OCI-LY7 (cell line): ENCODE data around the gene AKAP8L. TPM values are rescaled to one million over a fixed set of nuclear protein-coding genes. Genes with fewer than 3 reads are reported as not detected.

ENCODE experiments used
- BruUV-seq: library from RNA; stranded (reverse); fragments of 400-500 nt; replicated peaks from 2 replicates; lab custom pipeline; 2021; lab: Mats Ljungman, UMichigan
- CTCF ChIA-PET: fragments of 300-600 bp; sonication (Branson Sonifier 250); formaldehyde crosslinking; loops from one replicate; lab custom pipeline; 2022; ENCODE audit warnings: antibody characterized with exemption; ENCODE audit not compliant: unreplicated experiment; lab: Charles Lee
- POLR2A ChIA-PET: fragments of 300-600 bp; sonication (Branson Sonifier 250); formaldehyde crosslinking; loops from one replicate; lab custom pipeline; 2022; ENCODE audit warnings: antibody characterized with exemption; lab: Charles Lee
- DNase-seq: peaks from one replicate; pipeline ENCODE4 v3.0.0-alpha.2; 2015; ENCODE audit warnings: low spot score
- H2AFZ ChIP-seq: fragments of 200-600 bp; sonication (generic), shearing (Covaris generic); 2 replicates; pipeline ENCODE4 v1.6.1; 2014; ENCODE audit warnings: mild to moderate bottlenecking, antibody characterized with exemption, low read length, moderate library complexity
- H3K27ac ChIP-seq: fragments of 200-600 bp; sonication (generic); 2 replicates; pipeline ENCODE4 v1.5.1; 2014; ENCODE audit warnings: mixed run types, low read depth, mild to moderate bottlenecking, moderate library complexity, low read length, inconsistent platforms; ENCODE audit not compliant: poor library complexity, severe bottlenecking
- H3K36me3 ChIP-seq: fragments of 200-600 bp; sonication (generic); 2 replicates; pipeline ENCODE4 v1.6.1; 2014; ENCODE audit warnings: mild to moderate bottlenecking, antibody characterized with exemption, low read length, moderate library complexity, mixed read lengths; ENCODE audit not compliant: insufficient read depth
- H3K4me1 ChIP-seq: fragments of 200-600 bp; sonication (generic); 2 replicates; pipeline ENCODE4 v1.5.1; 2014; ENCODE audit warnings: mild to moderate bottlenecking, low read length; ENCODE audit not compliant: insufficient read depth, poor library complexity, severe bottlenecking
- H3K4me2 ChIP-seq: fragments of 200-600 bp; sonication (generic); 2 replicates; pipeline ENCODE4 v1.6.1; 2014; ENCODE audit warnings: mild to moderate bottlenecking, low read length
- H3K4me3 ChIP-seq: fragments of 200-600 bp; sonication (generic); 2 replicates; pipeline ENCODE4 v1.5.1; 2014; ENCODE audit warnings: mild to moderate bottlenecking, low read depth, low read length; ENCODE audit not compliant: poor library complexity, severe bottlenecking
- H3K79me2 ChIP-seq: fragments of 200-600 bp; sonication (generic); 2 replicates; pipeline ENCODE4 v1.6.1; 2016; ENCODE audit warnings: low read depth, mild to moderate bottlenecking, low read length, moderate library complexity, mixed read lengths; ENCODE audit not compliant: insufficient read depth
- H3K9me2 ChIP-seq: fragments of 200-600 bp; sonication (generic); 2 replicates; pipeline ENCODE4 v1.6.1; 2016; ENCODE audit warnings: mild to moderate bottlenecking, low read length, mixed read lengths; ENCODE audit not compliant: insufficient read depth
- H3K9me3 ChIP-seq: fragments of 200-600 bp; sonication (generic); 2 replicates; pipeline ENCODE4 v1.6.1; 2014; ENCODE audit warnings: mild to moderate bottlenecking, mixed run types, low read length, mixed read lengths
- H4K20me1 ChIP-seq: fragments of 200-600 bp; sonication (generic); 2 replicates; pipeline ENCODE4 v1.6.1; 2014; ENCODE audit warnings: mild to moderate bottlenecking, antibody characterized with exemption, low read length, moderate library complexity, mixed read lengths; ENCODE audit not compliant: insufficient read depth
- EZH2phosphoT487 ChIP-seq: fragments of 200-600 bp; sonication (generic); IDR thresholded peaks from 2 replicates; pipeline ENCODE4 v1.6.1; 2018; ENCODE audit warnings: low read depth, borderline replicate concordance, mild to moderate bottlenecking, mixed run types, antibody characterized with exemption, low read length, moderate library complexity, mixed read lengths
- intact Hi-C: fragments of 100-400 bp; cut with micrococcal nuclease; formaldehyde crosslinking; loops from one replicate; pipeline ENCODE4 v1.10.0; 2022; ENCODE audit not compliant: unreplicated experiment
- total RNA-seq, 2 experiments: library from RNA; depleted of rRNA in 1 of 2; stranded (reverse); fragments of >200 nt in 1 of 2; shearing (Covaris generic) in 1 of 2; gene quantifications; 2 replicates each; pipeline ENCODE4 v1.2.3, GENCODE V29; 2014 to 2022
- TF ChIP-seq, protein P1 (sequence below): fragments of 200-600 bp; sonication (generic); conservative IDR thresholded peaks from 2 replicates; pipeline ENCODE4 v1.5.1; 2014; ENCODE audit warnings: mild to moderate bottlenecking, antibody characterized with exemption, low read length, moderate library complexity, mixed read lengths

The AKAP8L gene
- total RNA-seq, 2 experiments from 2014 or later: 119 to 124 TPM

DNA sequence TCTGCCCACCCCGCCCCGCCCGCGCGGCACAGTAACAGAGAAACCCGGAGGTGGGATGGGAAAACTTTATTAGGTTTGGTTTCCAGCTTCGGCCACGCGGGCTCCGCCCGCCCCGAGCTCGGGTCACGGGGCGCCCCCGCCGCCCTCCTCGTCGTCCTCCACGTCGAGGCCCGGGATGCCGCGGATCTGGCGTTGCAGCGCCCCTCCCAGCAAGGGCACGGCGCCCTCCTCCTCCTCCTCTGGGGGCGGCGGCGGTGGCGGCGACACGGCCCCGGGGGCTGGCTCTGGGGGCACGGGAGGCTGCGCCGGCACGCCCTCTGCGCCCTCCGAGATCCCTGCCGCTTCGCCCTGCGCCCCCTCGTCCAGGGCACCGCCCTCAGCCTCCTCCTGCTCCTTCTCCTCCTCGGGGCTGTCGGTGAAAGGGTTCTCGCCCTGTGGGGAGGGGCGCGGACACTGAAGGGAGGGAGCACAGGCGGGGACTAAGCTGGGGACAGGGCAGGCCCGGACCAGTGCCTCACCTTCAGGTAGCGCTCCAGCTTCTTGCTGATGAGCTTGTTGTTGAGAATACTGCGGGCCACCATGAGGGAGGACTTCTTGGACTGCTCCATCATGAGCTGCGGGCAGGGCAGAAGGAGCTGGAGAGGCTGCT, 38.7 kb downstream of the AKAP8L start:
- Histone ChIP-seq H3K9me3 (no peaks in the 10 kb centered on the region), H3K4me2 (peak overlapping the region; percentile 84), H3K79me2 (peaks cover 41% of the 10 kb centered on the region), H3K9me2 (no peaks in the 10 kb centered on the region), H3K4me1 (peaks cover 35% of the 10 kb centered on the region), H3K4me3 (peak overlapping the region; percentile 83), H2AFZ (peak overlapping the region; percentile 55; the same call in 1 of the 2 replicates), H3K36me3 (peaks cover 33% of the 10 kb centered on the region), H4K20me1 (peaks cover 15% of the 10 kb centered on the region), H3K27ac (peak overlapping the region; percentile 45)
- ChIA-PET CTCF (interaction anchor here (0.6 kb wide), 1 partner anchor 92 kb away, joined by 3 read pairs; no protein-coding TSS in a partner anchor), POLR2A (interaction anchor here (0.6 to 3.1 kb wide), 9 partner anchors 12 to 1028 kb away, joined by 3 to 12 read pairs (median 3); partner anchors contain the start of gene AKAP8L)
- intact Hi-C loops: loop anchor here (1.0 to 2.0 kb wide), 4 partner anchors 39 to 457 kb away; partner anchors contain the start of gene AKAP8L
- DNase-seq: peak; percentile 46
- BruUV-seq: no TSS peak
- TF ChIP-seq EZH2phosphoT487: no peak
- TF ChIP-seq, protein P1, sequence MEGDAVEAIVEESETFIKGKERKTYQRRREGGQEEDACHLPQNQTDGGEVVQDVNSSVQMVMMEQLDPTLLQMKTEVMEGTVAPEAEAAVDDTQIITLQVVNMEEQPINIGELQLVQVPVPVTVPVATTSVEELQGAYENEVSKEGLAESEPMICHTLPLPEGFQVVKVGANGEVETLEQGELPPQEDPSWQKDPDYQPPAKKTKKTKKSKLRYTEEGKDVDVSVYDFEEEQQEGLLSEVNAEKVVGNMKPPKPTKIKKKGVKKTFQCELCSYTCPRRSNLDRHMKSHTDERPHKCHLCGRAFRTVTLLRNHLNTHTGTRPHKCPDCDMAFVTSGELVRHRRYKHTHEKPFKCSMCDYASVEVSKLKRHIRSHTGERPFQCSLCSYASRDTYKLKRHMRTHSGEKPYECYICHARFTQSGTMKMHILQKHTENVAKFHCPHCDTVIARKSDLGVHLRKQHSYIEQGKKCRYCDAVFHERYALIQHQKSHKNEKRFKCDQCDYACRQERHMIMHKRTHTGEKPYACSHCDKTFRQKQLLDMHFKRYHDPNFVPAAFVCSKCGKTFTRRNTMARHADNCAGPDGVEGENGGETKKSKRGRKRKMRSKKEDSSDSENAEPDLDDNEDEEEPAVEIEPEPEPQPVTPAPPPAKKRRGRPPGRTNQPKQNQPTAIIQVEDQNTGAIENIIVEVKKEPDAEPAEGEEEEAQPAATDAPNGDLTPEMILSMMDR: no peak

DNA sequence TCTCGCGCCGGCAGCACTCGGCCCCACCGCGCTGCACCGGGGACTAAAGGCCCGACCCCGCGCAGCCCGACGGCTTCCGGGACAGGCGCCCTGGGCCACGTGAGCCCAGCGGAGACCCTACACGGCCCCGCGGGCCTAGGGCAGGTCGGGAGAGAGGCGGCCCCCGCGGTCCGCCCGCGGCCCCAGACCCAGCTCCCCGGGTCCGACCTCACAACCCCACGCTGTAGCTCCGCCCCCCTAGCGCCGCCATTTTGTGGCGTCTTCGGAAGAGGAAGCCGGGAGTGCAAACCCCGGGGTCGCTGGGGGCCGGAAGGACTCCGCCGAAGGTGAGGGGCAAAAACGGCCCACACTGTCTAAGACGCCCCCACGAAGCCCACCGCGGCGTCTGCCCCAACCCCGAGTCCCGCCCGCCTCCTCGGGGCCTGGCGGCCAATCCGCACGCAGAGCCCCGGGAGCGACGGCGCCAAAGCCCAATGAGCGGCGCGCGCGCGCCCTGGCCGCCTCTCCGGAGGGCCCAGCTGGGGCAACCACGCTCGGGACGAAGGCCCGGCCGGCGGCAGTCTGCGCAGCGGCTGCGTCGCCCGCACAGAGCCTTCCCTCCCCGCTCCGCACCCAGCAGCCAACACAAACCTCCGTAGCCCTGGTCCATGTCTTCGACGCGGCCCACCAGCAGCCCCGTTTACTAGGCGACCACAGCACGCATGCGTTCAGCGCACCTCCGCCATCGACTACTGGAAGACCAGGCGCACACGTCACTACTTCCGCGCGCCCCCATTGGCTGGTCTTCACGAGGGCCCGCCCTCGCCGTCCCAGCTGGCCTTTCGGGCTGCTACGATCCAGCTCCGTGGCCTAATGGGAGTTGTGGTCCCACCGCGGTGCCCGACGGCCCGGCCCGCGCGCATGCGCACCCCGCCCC, 39.4 kb downstream of the AKAP8L start, which contains the start of gene AKAP8:
Gene AKAP8, minus strand, starts transcription at position 705 of the 916 bp plus-strand sequence. Its CDS starts 56 bp downstream, at position 649.
- peak within 1 kb of the TSS; percentile 83 for H3K4me3 ChIP-seq
- peaks cover 18% of the 10 kb centered on the region for H4K20me1 ChIP-seq
- TF ChIP-seq EZH2phosphoT487: no peak
- TF ChIP-seq, protein P1: no peak
- H3K4me2 ChIP-seq: peak within 1 kb of the TSS; percentile 84
- H3K4me1 ChIP-seq: peaks cover 35% of the 10 kb centered on the region
- peaks cover 49% of the 10 kb centered on the region for H3K79me2 ChIP-seq
- H3K36me3 ChIP-seq: peaks cover 38% of the 10 kb centered on the region
- H3K9me2 ChIP-seq: no peaks in the 10 kb centered on the region
- ChIA-PET CTCF (interaction anchor here (0.6 kb wide), 1 partner anchor 91 kb away, joined by 3 read pairs; no protein-coding TSS in a partner anchor), POLR2A (interaction anchor here (0.5 to 3.1 kb wide), 7 partner anchors 13 to 88 kb away, joined by 3 to 12 read pairs (median 3); partner anchors contain the start of gene AKAP8L)
- DNase-seq: peak; percentile 99
- H2AFZ ChIP-seq: peak within 1 kb of the TSS; percentile 55; the same call in 1 of the 2 replicates
- no TSS peak for BruUV-seq
- H3K9me3 ChIP-seq: no peaks in the 10 kb centered on the region
- intact Hi-C loops: loop anchor here (1.0 to 2.0 kb wide), 4 partner anchors 39 to 457 kb away; partner anchors contain the start of gene AKAP8L
- H3K27ac ChIP-seq: peak within 1 kb of the TSS; percentile 75
